Measurements from ENCODE around the gene TACC2. TPM values are rescaled to one million over a fixed set of nuclear protein-coding genes. Genes with fewer than 3 reads are reported as not detected.
A peak's percentile ranks its signal among the peaks of the same experiment; 100 is the strongest.

The TACC2 gene
- total RNA-seq, 4 donors from 2014 or later: 63.1 to 102 (median 74.9) TPM

DNA sequence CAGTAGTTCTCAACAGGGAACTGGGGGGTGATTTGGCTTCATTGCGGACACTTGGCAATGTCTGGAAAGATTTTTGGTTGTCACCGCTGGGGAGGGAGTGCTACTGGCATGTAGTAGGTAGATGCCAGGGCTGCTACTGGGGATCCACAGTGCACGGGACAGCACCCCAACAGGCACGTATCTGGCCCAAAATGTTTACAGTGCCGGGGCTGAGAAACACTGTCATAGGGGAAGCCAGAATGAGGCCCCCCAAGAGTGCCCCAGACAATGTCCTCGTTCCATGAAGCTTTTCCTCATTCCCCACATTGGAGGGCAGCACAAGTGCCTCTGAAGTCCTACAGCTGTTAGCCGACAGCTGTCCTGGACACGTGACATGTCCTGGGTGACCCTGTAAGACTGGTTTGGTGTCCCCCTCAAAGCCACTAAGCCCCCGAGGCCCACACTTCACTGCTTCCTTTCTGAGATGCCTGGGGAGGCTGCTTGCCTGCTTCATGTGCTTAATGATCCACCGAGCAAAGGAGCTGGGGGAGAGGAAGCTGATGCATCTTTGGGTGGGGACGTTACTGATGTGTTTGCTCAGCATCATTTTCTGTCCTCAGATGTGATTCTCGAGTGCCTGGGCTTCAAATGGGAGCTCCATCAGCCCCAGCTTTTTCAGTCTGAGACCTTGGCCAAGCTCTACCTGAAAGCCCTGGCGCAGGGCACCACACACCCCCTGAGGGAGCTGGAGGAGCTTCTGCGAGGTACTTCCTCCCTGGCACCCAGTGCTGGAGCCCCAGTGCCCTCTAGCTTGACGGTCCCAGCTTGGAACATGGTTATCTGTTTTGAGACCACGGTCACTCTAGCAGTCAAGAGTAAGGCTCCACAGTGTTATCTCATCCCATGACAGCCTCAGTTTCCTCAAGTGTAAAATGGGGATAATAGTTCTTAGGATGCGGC, 296.8 kb downstream of the TACC2 start:
- no peak for ATAC-seq
- H3K4me3 ChIP-seq: no peak overlapping the region
- TF ChIP-seq, protein P1, sequence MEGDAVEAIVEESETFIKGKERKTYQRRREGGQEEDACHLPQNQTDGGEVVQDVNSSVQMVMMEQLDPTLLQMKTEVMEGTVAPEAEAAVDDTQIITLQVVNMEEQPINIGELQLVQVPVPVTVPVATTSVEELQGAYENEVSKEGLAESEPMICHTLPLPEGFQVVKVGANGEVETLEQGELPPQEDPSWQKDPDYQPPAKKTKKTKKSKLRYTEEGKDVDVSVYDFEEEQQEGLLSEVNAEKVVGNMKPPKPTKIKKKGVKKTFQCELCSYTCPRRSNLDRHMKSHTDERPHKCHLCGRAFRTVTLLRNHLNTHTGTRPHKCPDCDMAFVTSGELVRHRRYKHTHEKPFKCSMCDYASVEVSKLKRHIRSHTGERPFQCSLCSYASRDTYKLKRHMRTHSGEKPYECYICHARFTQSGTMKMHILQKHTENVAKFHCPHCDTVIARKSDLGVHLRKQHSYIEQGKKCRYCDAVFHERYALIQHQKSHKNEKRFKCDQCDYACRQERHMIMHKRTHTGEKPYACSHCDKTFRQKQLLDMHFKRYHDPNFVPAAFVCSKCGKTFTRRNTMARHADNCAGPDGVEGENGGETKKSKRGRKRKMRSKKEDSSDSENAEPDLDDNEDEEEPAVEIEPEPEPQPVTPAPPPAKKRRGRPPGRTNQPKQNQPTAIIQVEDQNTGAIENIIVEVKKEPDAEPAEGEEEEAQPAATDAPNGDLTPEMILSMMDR (IDR thresholded peaks at IDR 0.05): no peak
- TF ChIP-seq EP300 (IDR thresholded peaks at IDR 0.05) (no peak), POLR2A (IDR thresholded peaks at IDR 0.05) (no peak), POLR2AphosphoS5 (IDR thresholded peaks at IDR 0.05) (no peak)
- no peaks in the 10 kb centered on the region for H3K27me3 ChIP-seq
- H3K36me3 ChIP-seq: no peaks in the 10 kb centered on the region
- WGBS, 2 donors (ENCODE audit: low coverage in 1 of 2): 96 to 100% methylated on average over 2 to 5 of the region's 17 CpGs
- H3K4me1 ChIP-seq: no peaks in the 10 kb centered on the region
- H3K9me3 ChIP-seq: no peaks in the 10 kb centered on the region
- no peak overlapping the region for H3K27ac ChIP-seq

DNA sequence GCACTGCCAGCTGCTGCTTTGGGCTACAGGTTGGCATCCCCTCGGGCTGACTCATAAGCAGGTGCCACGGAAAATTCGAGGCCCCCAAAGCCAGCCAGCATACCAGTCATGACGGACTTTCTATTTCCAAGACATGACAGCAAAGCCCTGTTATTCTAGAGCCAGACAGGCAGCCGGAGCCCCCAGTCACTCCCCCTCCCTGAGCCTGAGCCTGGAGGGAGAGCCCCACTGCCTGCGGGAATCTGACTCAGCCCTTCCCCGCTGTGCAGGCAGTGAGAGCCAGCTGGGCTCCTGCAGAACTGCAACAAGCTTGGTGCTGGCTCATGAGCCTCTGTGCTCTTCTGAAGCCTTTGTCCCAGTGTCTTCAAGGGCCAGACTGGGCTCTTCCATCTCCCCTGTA, 297.9 kb downstream of the TACC2 start:
- ATAC-seq: peak; percentile 63

DNA sequence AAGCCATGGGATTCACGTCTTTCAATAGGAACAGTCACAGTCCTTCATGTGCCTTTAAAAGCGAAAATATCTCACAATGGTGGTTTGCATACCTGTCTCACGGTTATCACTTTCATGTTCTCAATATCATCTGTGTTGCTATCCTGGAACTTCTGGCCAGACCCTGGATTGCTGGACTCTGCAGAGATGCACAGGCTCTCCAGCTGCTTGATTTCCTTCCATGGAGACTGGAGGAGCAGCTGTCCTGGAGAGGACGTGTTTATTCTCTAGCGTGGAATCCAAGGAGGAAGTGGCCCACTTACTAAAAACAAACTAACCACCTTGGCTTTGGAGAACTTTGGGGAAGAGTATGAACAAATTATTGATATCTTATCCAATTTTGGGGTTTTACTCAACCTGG, 298.6 kb downstream of the TACC2 start:
- TF ChIP-seq, protein P1 (IDR thresholded peaks at IDR 0.05): no peak
- no peak for TF ChIP-seq POLR2A (IDR thresholded peaks at IDR 0.05)
- no peak for TF ChIP-seq POLR2AphosphoS5 (IDR thresholded peaks at IDR 0.05)
- no peak for TF ChIP-seq EP300 (IDR thresholded peaks at IDR 0.05)
- Histone ChIP-seq H3K4me3 (no peak overlapping the region), H3K4me1 (no peaks in the 10 kb centered on the region), H3K9me3 (no peaks in the 10 kb centered on the region), H3K27ac (no peak overlapping the region), H3K36me3 (no peaks in the 10 kb centered on the region), H3K27me3 (no peaks in the 10 kb centered on the region)
- ATAC-seq: no peak
- 39 to 78% methylated on average over 4 to 5 of the region's 5 CpGs for WGBS, 2 donors (ENCODE audit: low coverage in 1 of 2)

More for the DNA sequence above, 297.9 kb downstream of the TACC2 start:
- TF ChIP-seq POLR2AphosphoS5 (IDR thresholded peaks at IDR 0.05) (peak; percentile 66), POLR2A (IDR thresholded peaks at IDR 0.05) (no peak)
- H3K4me3 ChIP-seq: no peak overlapping the region
- H3K4me1 ChIP-seq: no peaks in the 10 kb centered on the region
- no peaks in the 10 kb centered on the region for H3K36me3 ChIP-seq
- no peaks in the 10 kb centered on the region for H3K9me3 ChIP-seq
- H3K27me3 ChIP-seq: no peaks in the 10 kb centered on the region
- WGBS, 2 donors (ENCODE audit: low coverage in 1 of 2): 57% methylated on average over 4 of the region's 7 CpGs; no CpG with 5 or more reads in 1 of the 2 donors
- no peak overlapping the region for H3K27ac ChIP-seq

DNA sequence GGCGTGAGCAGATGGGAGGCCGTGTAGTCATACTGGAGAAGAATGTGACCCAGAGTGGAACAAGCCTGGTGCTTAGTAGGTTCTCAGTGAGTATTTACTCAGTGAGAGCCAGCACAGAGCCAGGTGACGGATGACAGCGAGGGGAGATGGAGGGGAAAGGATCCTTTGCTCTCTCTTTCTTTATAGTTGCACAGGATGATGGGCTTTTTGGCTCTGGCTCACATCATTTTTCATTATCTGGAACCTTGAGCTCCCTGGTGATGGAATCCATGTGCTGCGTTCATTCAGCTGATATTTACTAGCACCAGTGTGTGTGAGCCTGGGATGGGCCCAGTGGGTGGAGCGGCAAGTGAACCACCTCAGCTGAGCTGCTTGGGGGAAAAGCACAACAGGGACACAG, 299.3 kb downstream of the TACC2 start:
- H3K4me3 ChIP-seq: no peak overlapping the region
- ATAC-seq: no peak
- no peaks in the 10 kb centered on the region for H3K27me3 ChIP-seq
- no peaks in the 10 kb centered on the region for H3K4me1 ChIP-seq
- TF ChIP-seq POLR2AphosphoS5 (IDR thresholded peaks at IDR 0.05) (no peak), POLR2A (IDR thresholded peaks at IDR 0.05) (no peak), EP300 (IDR thresholded peaks at IDR 0.05) (no peak)
- TF ChIP-seq, protein P1 (IDR thresholded peaks at IDR 0.05): no peak
- no peaks in the 10 kb centered on the region for H3K9me3 ChIP-seq
- no peaks in the 10 kb centered on the region for H3K36me3 ChIP-seq
- WGBS, 2 donors (ENCODE audit: low coverage in 1 of 2): 66 to 76% methylated on average over 4 of the region's 6 CpGs
- no peak overlapping the region for H3K27ac ChIP-seq

DNA sequence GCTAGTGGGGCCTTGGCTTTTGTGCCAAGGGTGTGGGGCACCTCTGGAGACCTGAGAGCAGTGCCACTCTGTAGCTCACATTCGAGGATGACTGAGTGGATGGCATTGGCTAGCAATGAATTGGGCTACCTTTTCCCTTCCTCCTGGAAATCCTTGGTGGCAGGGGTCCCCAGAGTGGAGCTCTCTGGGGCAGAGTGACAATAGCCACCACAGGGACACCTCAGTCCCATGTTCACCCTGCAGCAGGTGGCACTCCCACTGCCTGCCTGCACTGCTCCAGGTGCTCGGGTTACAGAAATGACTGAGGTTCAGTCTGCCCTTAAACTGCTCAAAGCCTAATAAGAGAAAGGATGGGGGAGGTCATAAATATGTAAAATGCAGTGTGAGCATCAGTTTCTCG, 300.0 kb downstream of the TACC2 start:
- WGBS, 2 donors (ENCODE audit: low coverage in 1 of 2): 60 to 80% methylated on average over 1 to 3 of the region's 3 CpGs
- Histone ChIP-seq H3K27me3 (no peaks in the 10 kb centered on the region), H3K36me3 (no peaks in the 10 kb centered on the region), H3K27ac (no peak overlapping the region), H3K4me1 (no peaks in the 10 kb centered on the region), H3K4me3 (no peak overlapping the region), H3K9me3 (no peaks in the 10 kb centered on the region)
- ATAC-seq: no peak
- TF ChIP-seq EP300 (IDR thresholded peaks at IDR 0.05) (no peak), POLR2AphosphoS5 (IDR thresholded peaks at IDR 0.05) (no peak)

DNA sequence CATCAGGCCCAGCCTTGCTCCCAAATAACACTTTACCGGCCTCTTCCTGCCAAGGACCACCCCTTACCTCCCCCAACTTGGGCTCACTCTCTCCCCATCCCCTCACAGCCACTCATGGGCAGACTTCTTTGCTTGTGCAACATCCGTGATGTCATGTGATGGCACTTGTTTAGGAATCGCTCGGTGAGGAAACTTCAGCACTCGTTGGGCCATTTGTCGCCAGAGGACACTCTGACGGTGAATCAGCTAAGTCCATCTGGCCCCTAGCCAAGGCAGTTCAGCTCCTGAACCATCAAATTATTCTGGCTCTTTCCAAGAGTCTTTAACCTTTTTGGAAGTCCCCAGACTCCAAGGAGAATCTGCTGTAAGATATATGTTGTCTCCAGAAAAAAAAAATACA, 301.4 kb downstream of the TACC2 start:
- TF ChIP-seq POLR2A (IDR thresholded peaks at IDR 0.05) (no peak), EP300 (IDR thresholded peaks at IDR 0.05) (no peak), POLR2AphosphoS5 (IDR thresholded peaks at IDR 0.05) (no peak)
- TF ChIP-seq, protein P1 (IDR thresholded peaks at IDR 0.05): no peak
- H3K9me3 ChIP-seq: no peaks in the 10 kb centered on the region
- no peaks in the 10 kb centered on the region for H3K27me3 ChIP-seq
- H3K4me3 ChIP-seq: no peak overlapping the region
- no peaks in the 10 kb centered on the region for H3K4me1 ChIP-seq
- H3K27ac ChIP-seq: no peak overlapping the region
- 71 to 80% methylated on average over 5 to 7 of the region's 7 CpGs for WGBS, 2 donors (ENCODE audit: low coverage in 1 of 2)
- no peaks in the 10 kb centered on the region for H3K36me3 ChIP-seq
- no peak for ATAC-seq

All from gastroesophageal sphincter (tissue), 4 donors.